Measurements from ENCODE around the gene SMARCAD1. TPM values are rescaled to one million over a fixed set of nuclear protein-coding genes. Genes with fewer than 3 reads are reported as not detected.

The SMARCAD1 gene
- polyA plus RNA-seq, 1 of the 3 experiments (the other 2 are of a cell fraction) = 10.7 TPM

GRCh38 chr4:94244829-94245185 lies 37.1 kb downstream of the SMARCAD1 start:
- Histone ChIP-seq H3K9me2 (no peaks in the 10 kb centered on the region), H3K27ac (ENCODE audit: low read depth in 2 of 2, low read length in 1 of 2) (no peak overlapping the region)

GRCh38 chr4:94251094-94251493 lies 43.4 kb downstream of the SMARCAD1 start:
- Histone ChIP-seq H3K9ac (no peak overlapping the region), H2AFZ (ENCODE audit: low read depth) (no peak overlapping the region), H3K27me3 (ENCODE audit: insufficient read depth) (no peaks in the 10 kb centered on the region), H3K79me2 (ENCODE audit: insufficient read depth) (no peaks in the 10 kb centered on the region; the same call in 1 of the 2 replicates), H3K4me3 (ENCODE audit: low read depth in 2 of 2, low read length in 1 of 2) (no peak overlapping the region), H3K4me2 (no peak overlapping the region), H3K4me1 (ENCODE audit: control insufficient read depth in 1 of 2, insufficient read depth in 2 of 2, low read depth in 1 of 2, low read length in 1 of 2) (no peaks in the 10 kb centered on the region; a peak in 1 of 4 replicates), H4K20me1 (ENCODE audit: insufficient read depth) (no peaks in the 10 kb centered on the region), H3K36me3 (replicated peaks in 1 of 2; ENCODE audit: control insufficient read depth in 1 of 2, insufficient read depth in 2 of 2, low read length in 1 of 2) (peaks cover 69 to 86% of the 10 kb centered on the region in 2 experiments), H3K27ac (ENCODE audit: low read depth in 2 of 2, low read length in 1 of 2) (no peak overlapping the region), H3K9me3 (no peaks in the 10 kb centered on the region), H3K9me2 (no peaks in the 10 kb centered on the region), H3F3A (replicated peaks; ENCODE audit: insufficient read depth) (peaks cover 6% of the 10 kb centered on the region)
- no peak for DNase-seq
- TF ChIP-seq JUND (IDR thresholded peaks at IDR 0.05) (no peak), IRF3 (IDR thresholded peaks at IDR 0.05; ENCODE audit: low read depth, low read length) (no peak), ZBTB33 (IDR thresholded peaks at IDR 0.05; ENCODE audit: borderline replicate concordance, low read depth) (no peak), REST (IDR thresholded peaks at IDR 0.05; ENCODE audit: low read depth, low read length) (no peak), FOSL2 (IDR thresholded peaks at IDR 0.05; ENCODE audit: borderline replicate concordance, low read depth) (no peak), RFX5 (IDR thresholded peaks at IDR 0.05; ENCODE audit: low read length) (no peak), RCOR1 (IDR thresholded peaks at IDR 0.05; ENCODE audit: low read length) (no peak), GATA2 (CRISPR knock-in tag; IDR thresholded peaks at IDR 0.05) (no peak), USF1 (IDR thresholded peaks at IDR 0.05; ENCODE audit: borderline replicate concordance, low read depth) (no peak), RAD21 (IDR thresholded peaks at IDR 0.05; ENCODE audit: low read length) (no peak)
- ChIA-PET POLR2A (no interaction called here), CTCF (no interaction called here)

More at GRCh38 chr4:94244829-94245185, 37.1 kb downstream of the SMARCAD1 start:
- Histone ChIP-seq H3K4me1 (ENCODE audit: control insufficient read depth in 1 of 2, insufficient read depth in 2 of 2, low read depth in 1 of 2, low read length in 1 of 2) (no peaks in the 10 kb centered on the region), H3K36me3 (replicated peaks in 1 of 2; ENCODE audit: control insufficient read depth in 1 of 2, insufficient read depth in 2 of 2, low read length in 1 of 2) (peaks cover 77 to 87% of the 10 kb centered on the region in 2 experiments), H3K9me3 (no peaks in the 10 kb centered on the region), H3K4me3 (ENCODE audit: low read depth in 2 of 2, low read length in 1 of 2) (no peak overlapping the region), H3F3A (replicated peaks; ENCODE audit: insufficient read depth) (peaks cover 10% of the 10 kb centered on the region), H3K4me2 (no peak overlapping the region), H3K9ac (no peak overlapping the region), H4K20me1 (ENCODE audit: insufficient read depth) (no peaks in the 10 kb centered on the region), H3K27me3 (ENCODE audit: insufficient read depth) (no peaks in the 10 kb centered on the region), H2AFZ (ENCODE audit: low read depth) (no peak overlapping the region), H3K79me2 (ENCODE audit: insufficient read depth) (no peaks in the 10 kb centered on the region; the same call in none of the 2 replicates)
- POLR2A ChIA-PET = interaction anchor here (1.0 kb wide), 1 partner anchor 35 kb away, joined by 4 read pairs; no protein-coding TSS in a partner anchor
- TF ChIP-seq FOXM1 (IDR thresholded peaks at IDR 0.05; ENCODE audit: low read depth) (no peak), RAD21 (IDR thresholded peaks at IDR 0.05; ENCODE audit: low read length) (no peak), SMC3 (IDR thresholded peaks at IDR 0.05; ENCODE audit: low read depth, low read length) (no peak), RCOR1 (IDR thresholded peaks at IDR 0.05; ENCODE audit: low read length) (no peak), EP300 (IDR thresholded peaks at IDR 0.05; ENCODE audit: borderline replicate concordance in 1 of 2, low read depth in 1 of 2, low read length in 1 of 2) (no peak)
- DNase-seq = no peak
- CTCF ChIA-PET = interaction anchor here (0.6 to 1.3 kb wide), 3 partner anchors 9 to 347 kb away, joined by 3 read pairs; no protein-coding TSS in a partner anchor
- WGBS (ENCODE audit: low lambda C conversion rate) = 98% methylated on average over 2 of the region's 2 CpGs
